H1 (cell line): ENCODE measurements around the gene MFGE8. TPM values are rescaled to one million over a fixed set of nuclear protein-coding genes. Genes with fewer than 3 reads are reported as not detected.

Experiments used
- CTCF ChIA-PET: fragments of 300-600 bp; sonication (Branson Sonifier 250); formaldehyde crosslinking; loops from one replicate; lab custom pipeline; 2021; ENCODE audit not compliant: partially characterized antibody; lab: Charles Lee
- POLR2A ChIA-PET: fragments of 300-600 bp; sonication (Branson Sonifier 250); formaldehyde crosslinking; loops from one replicate; lab custom pipeline; 2021; ENCODE audit warnings: inconsistent platforms; ENCODE audit not compliant: partially characterized antibody; lab: Charles Lee
- DNase-seq, 2 experiments: peaks; one replicate each; pipeline versions ENCODE4 v3.0.0 to v3.0.0-alpha.2; 2010 to 2022; ENCODE audit warnings: low spot score in 2 of 2, low read depth in 1 of 2, mixed read lengths in 1 of 2
- FAIRE-seq: peaks from 2 replicates; lab custom pipeline; 2011; peaks lifted over from hg19 to GRCh38; lab: Jason Lieb, UNC
- H2AFZ ChIP-seq: 2 replicates; pipeline ENCODE4 v1.8.1; 2012; ENCODE audit warnings: low read length, inconsistent platforms
- H2AK5ac ChIP-seq: 2 replicates; pipeline ENCODE4 v1.6.1; 2013; ENCODE audit warnings: low read depth, low read length
- H2BK120ac ChIP-seq: replicated peaks from 2 replicates; pipeline ENCODE3; 2013; ENCODE audit warnings: low read depth, low read length, inconsistent platforms
- H2BK12ac ChIP-seq: 2 replicates; pipeline ENCODE4 v1.6.1; 2013; ENCODE audit warnings: low read depth, low read length
- H2BK15ac ChIP-seq: 2 replicates; pipeline ENCODE4 v1.6.1; 2013; ENCODE audit warnings: low read length
- H2BK20ac ChIP-seq: 2 replicates; pipeline ENCODE4 v1.6.1; 2013; ENCODE audit warnings: low read length
- H2BK5ac ChIP-seq: 2 replicates; pipeline ENCODE4 v1.6.1; 2013; ENCODE audit warnings: low read depth, low read length
- H3K14ac ChIP-seq: 2 replicates; pipeline ENCODE4 v1.6.1; 2013; ENCODE audit warnings: inconsistent platforms; ENCODE audit not compliant: insufficient read length
- H3K18ac ChIP-seq: 2 replicates; pipeline ENCODE4 v1.6.1; 2013; ENCODE audit warnings: low read length; ENCODE audit errors: extremely low read depth
- H3K23ac ChIP-seq: 2 replicates; pipeline ENCODE4 v1.6.1; 2013; ENCODE audit warnings: inconsistent platforms; ENCODE audit not compliant: insufficient read length
- H3K23me2 ChIP-seq: 2 replicates; pipeline ENCODE4 v1.6.1; 2013; ENCODE audit warnings: low read depth, low read length
- H3K27ac ChIP-seq: 2 replicates; pipeline ENCODE4 v1.6.1; 2011; ENCODE audit warnings: low read depth, low read length, inconsistent platforms
- H3K27me3 ChIP-seq, 4 experiments: replicated peaks in 1 of 4; 1 replicate in 1 of 4; 2 replicates in 3 of 4; pipeline versions ENCODE4 v1.6.1 to v1.8.1; 2011 to 2013; ENCODE audit warnings: low read length in 3 of 4, mild to moderate bottlenecking in 3 of 4, inconsistent platforms in 2 of 4, mixed read lengths in 2 of 4, moderate library complexity in 1 of 4; ENCODE audit not compliant: control insufficient read depth in 3 of 4, insufficient read depth in 3 of 4; ENCODE audit errors: extremely low read depth in 1 of 4
- H3K36me3 ChIP-seq, 4 experiments: 2 replicates each; pipeline versions ENCODE4 v1.6.1 to v1.8.1; 2011 to 2013; ENCODE audit warnings: mild to moderate bottlenecking in 4 of 4, low read length in 3 of 4, moderate library complexity in 2 of 4, control low read depth in 1 of 4, inconsistent platforms in 1 of 4; ENCODE audit not compliant: insufficient read depth in 4 of 4, control insufficient read depth in 2 of 4
- H3K4ac ChIP-seq: replicated peaks from 2 replicates; pipeline ENCODE3; 2013; ENCODE audit warnings: low read length, low read depth, mixed read lengths, inconsistent platforms; ENCODE audit not compliant: insufficient read length
- H3K4me1 ChIP-seq, 4 experiments: replicated peaks in 1 of 4; 1 replicate in 1 of 4; 2 replicates in 3 of 4; pipeline versions ENCODE4 v1.6.1 to v1.8.1; 2011 to 2013; ENCODE audit warnings: low read length in 3 of 4, inconsistent platforms in 2 of 4, mixed read lengths in 1 of 4; ENCODE audit not compliant: insufficient read depth in 4 of 4, control insufficient read depth in 3 of 4
- H3K4me2 ChIP-seq, 2 experiments: 2 replicates each; pipeline versions ENCODE4 v1.6.1 to v1.8.1; 2011 to 2013; ENCODE audit warnings: low read depth in 2 of 2, low read length in 2 of 2, control low read depth in 1 of 2, inconsistent platforms in 1 of 2, mild to moderate bottlenecking in 1 of 2; ENCODE audit not compliant: insufficient read depth in 1 of 2
- H3K4me3 ChIP-seq, 4 experiments: fragments of 200-600, 300-600 bp in 1 of 4; sonication (generic), shearing (Covaris generic), sonication (Bioruptor Twin) in 1 of 4; 2 replicates each; pipeline versions ENCODE4 v1.5.1 to v1.8.1; 2011 to 2016; ENCODE audit warnings: low read length in 4 of 4, low read depth in 3 of 4, control low read depth in 2 of 4, inconsistent platforms in 2 of 4, mild to moderate bottlenecking in 2 of 4, mixed read lengths in 1 of 4, moderate library complexity in 1 of 4; ENCODE audit not compliant: insufficient read depth in 2 of 4; ENCODE audit errors: extremely low read depth in 1 of 4
- H3K56ac ChIP-seq: replicated peaks from 2 replicates; pipeline ENCODE3; 2013; ENCODE audit warnings: low read depth, mild to moderate bottlenecking, mixed read lengths, low read length, inconsistent platforms; ENCODE audit not compliant: insufficient read length
- H3K79me1 ChIP-seq: 2 replicates; pipeline ENCODE4 v1.6.1; 2013; ENCODE audit warnings: low read depth, low read length, control low read depth
- H3K79me2 ChIP-seq, 2 experiments: 2 replicates each; pipeline versions ENCODE4 v1.6.1 to v1.8.1; 2012 to 2013; ENCODE audit warnings: low read length in 2 of 2, mild to moderate bottlenecking in 2 of 2, inconsistent platforms in 1 of 2; ENCODE audit not compliant: insufficient read depth in 2 of 2, control insufficient read depth in 1 of 2
- H3K9ac ChIP-seq, 4 experiments: replicated peaks in 1 of 4; 1 replicate in 1 of 4; 2 replicates in 3 of 4; pipeline versions ENCODE4 v1.6.1 to v1.8.1; 2011 to 2013; ENCODE audit warnings: low read depth in 3 of 4, low read length in 3 of 4, control low read depth in 2 of 4, mild to moderate bottlenecking in 2 of 4, moderate library complexity in 2 of 4, inconsistent platforms in 1 of 4; ENCODE audit errors: extremely low read depth in 1 of 4
- H3K9me3 ChIP-seq, 2 experiments: 2 replicates each; pipeline versions ENCODE4 v1.6.1 to v1.8.1; 2012 to 2013; ENCODE audit warnings: mild to moderate bottlenecking in 2 of 2, moderate library complexity in 2 of 2, control low read depth in 1 of 2, inconsistent platforms in 1 of 2, low read depth in 1 of 2, low read length in 1 of 2, mixed read lengths in 1 of 2; ENCODE audit not compliant: insufficient read depth in 2 of 2
- H4K20me1 ChIP-seq, 2 experiments: replicated peaks in 1 of 2; 2 replicates each; pipeline versions ENCODE3 to v1.8.1; 2011 to 2013; ENCODE audit warnings: inconsistent platforms in 2 of 2, low read length in 2 of 2, mild to moderate bottlenecking in 1 of 2; ENCODE audit not compliant: insufficient read depth in 2 of 2, control insufficient read depth in 1 of 2
- H4K5ac ChIP-seq: 2 replicates; pipeline ENCODE4 v1.6.1; 2013; ENCODE audit warnings: low read length, low read depth, mixed read lengths, inconsistent platforms; ENCODE audit not compliant: insufficient read length
- H4K8ac ChIP-seq: 2 replicates; pipeline ENCODE4 v1.8.0; 2013; ENCODE audit warnings: mild to moderate bottlenecking, moderate library complexity, low read length, inconsistent platforms; ENCODE audit not compliant: insufficient read depth; ENCODE audit errors: extremely low read depth
- H4K91ac ChIP-seq: replicated peaks from 2 replicates; pipeline ENCODE3; 2013; ENCODE audit warnings: low read length, mixed read lengths, inconsistent platforms; ENCODE audit not compliant: insufficient read length
- BRCA1 ChIP-seq: IDR thresholded peaks from 2 replicates; pipeline ENCODE4 v1.6.1; 2012; ENCODE audit warnings: low read depth, low read length, improper control_type of control experiment
- CEBPB ChIP-seq: IDR thresholded peaks from 2 replicates; pipeline ENCODE4 v1.6.1; 2012; ENCODE audit warnings: low read depth, low read length
- CHD2 ChIP-seq: IDR thresholded peaks from 2 replicates; pipeline ENCODE4 v1.6.1; 2012; ENCODE audit warnings: low read length, improper control_type of control experiment
- CTBP2 ChIP-seq: IDR thresholded peaks from 2 replicates; pipeline ENCODE4 v1.7.0; 2011; ENCODE audit warnings: borderline replicate concordance, mild to moderate bottlenecking, moderate library complexity, mixed read lengths, low read length; ENCODE audit not compliant: insufficient read depth, insufficient read length
- EZH2 ChIP-seq: fragments of 200-600 bp; sonication (generic); IDR thresholded peaks from 2 replicates; pipeline ENCODE4 v1.7.1; 2012; ENCODE audit warnings: low read depth, mild to moderate bottlenecking, moderate library complexity, low read length, inconsistent platforms; ENCODE audit not compliant: severe bottlenecking
- FOSL1 ChIP-seq: IDR thresholded peaks from 2 replicates; pipeline ENCODE4 v1.6.1; 2011; ENCODE audit warnings: mild to moderate bottlenecking, low read depth, low read length, moderate library complexity; ENCODE audit not compliant: insufficient read depth
- JUN ChIP-seq: IDR thresholded peaks from 2 replicates; pipeline ENCODE4 v1.6.1; 2011; ENCODE audit warnings: low read depth, mild to moderate bottlenecking, improper control_type of control experiment, low read length
- JUND ChIP-seq: IDR thresholded peaks from 2 replicates; pipeline ENCODE4 v1.6.1; 2011; ENCODE audit warnings: mild to moderate bottlenecking, improper control_type of control experiment, low read length
- KDM4A ChIP-seq: IDR thresholded peaks from one replicate; pipeline ENCODE4 v1.7.1; 2012; ENCODE audit warnings: low read depth, mild to moderate bottlenecking, moderate library complexity, low read length, inconsistent platforms; ENCODE audit not compliant: severe bottlenecking
- POU5F1 ChIP-seq: IDR thresholded peaks from 2 replicates; pipeline ENCODE4 v1.6.1; 2011; ENCODE audit warnings: low read depth, mild to moderate bottlenecking, low read length, moderate library complexity
- SIN3A ChIP-seq, 2 experiments: IDR thresholded peaks in 1 of 2; conservative IDR thresholded peaks in 1 of 2; 2 replicates each; pipeline ENCODE4 v1.6.1; 2011 to 2012; ENCODE audit warnings: low read length in 2 of 2, improper control_type of control experiment in 1 of 2, low read depth in 1 of 2, mild to moderate bottlenecking in 1 of 2
- SP4 ChIP-seq: IDR thresholded peaks from 2 replicates; pipeline ENCODE4 v1.6.1; 2012; ENCODE audit warnings: low read length, inconsistent platforms
- WGBS, 2 experiments: shearing (Covaris generic) in 1 of 2; methylation state at CpG; one replicate each; pipeline versions ENCODE4 v1.1.6 to v1.1.7; 2013 to 2015; ENCODE audit warnings: low lambda C conversion rate in 2 of 2, mixed read lengths in 2 of 2, inconsistent platforms in 1 of 2, low coverage in 1 of 2, missing lambda C conversion rate in 1 of 2; ENCODE audit not compliant: insufficient replicate concordance in 2 of 2, insufficient coverage in 1 of 2, insufficient read length in 1 of 2; ENCODE audit errors: extremely low coverage in 1 of 2, missing lambda C conversion rate in 1 of 2; 5-methylcytosine and 5-hydroxymethylcytosine counted together
- polyA plus RNA-seq, 7 experiments: library from polyadenylated mRNA; depleted of rRNA in 3 of 7; stranded (reverse) in 5 of 7; unstranded in 2 of 7; fragments of >200 nt in 5 of 7; fragments of 200-250 nt in 2 of 7; gene quantifications; 1 replicate in 5 of 7; 2 replicates in 1 of 7; 4 replicates in 1 of 7; pipeline versions ENCODE4 v1.2.1 to v1.2.3, GENCODE V29; 2011 to 2013; ENCODE audit warnings: missing spikeins in 2 of 7, mixed read lengths in 2 of 7
- total RNA-seq: library from RNA; stranded (reverse); fragmentation: NEBNext Ultra II Directional; extraction: Animal tissue kit (Norgen Biotek cat#: 25700); gene quantifications from 2 replicates; pipeline ENCODE4 v1.2.1, GENCODE V29; 2021

MFGE8 gene
- total and polyA plus RNA-seq, 2 of the 8 experiments (the other 6 are each of a cell fraction or from before 2014, with no cell fraction given), result 1,237 to 2,117 TPM

GRCh38 chr15:88932875-88933330 is 19.7 kb upstream of the MFGE8 start:
- H2BK12ac ChIP-seq, result no peak overlapping the region
- H4K8ac ChIP-seq, result no peak overlapping the region
- no peaks in the 10 kb centered on the region for H4K20me1 ChIP-seq
- no peak overlapping the region for H2BK20ac ChIP-seq
- H3K4me1 ChIP-seq, result peaks cover 0 to 3% (median 0%) of the 10 kb centered on the region in 4 experiments; a peak in 2 of 7 replicates
- no peak overlapping the region for H3K4ac ChIP-seq
- no peak overlapping the region for H3K23ac ChIP-seq
- H3K4me2 ChIP-seq, result no peak overlapping the region
- H2AK5ac ChIP-seq, result no peak overlapping the region
- no peaks in the 10 kb centered on the region for H3K79me2 ChIP-seq
- no peaks in the 10 kb centered on the region for H3K79me1 ChIP-seq
- DNase-seq, result peak in 1 of 2 experiments; percentile 29
- no peak overlapping the region for H3K27ac ChIP-seq
- POLR2A ChIA-PET, result interaction anchor here (0.6 kb wide), 1 partner anchor 30 kb away, joined by 3 read pairs; no protein-coding TSS in a partner anchor
- peaks cover 0 to 4% (median 0%) of the 10 kb centered on the region in 4 experiments; a peak in 2 of 8 replicates for H3K36me3 ChIP-seq
- H3K27me3 ChIP-seq, result no peaks in the 10 kb centered on the region
- H4K91ac ChIP-seq, result no peak overlapping the region
- H3K18ac ChIP-seq, result no peak overlapping the region
- H3K56ac ChIP-seq, result no peak overlapping the region
- TF ChIP-seq EZH2 (no peak), CTBP2 (no peak), BRCA1 (no peak), FOSL1 (no peak), SIN3A (conservative IDR thresholded peaks at IDR 0.05 in 1 of 2, IDR thresholded peaks at IDR 0.05 in 1 of 2; ENCODE audit: low read depth in 1 of 2, low read length in 2 of 2) (no peak), CHD2 (no peak), CEBPB (no peak), JUND (no peak), KDM4A (no peak), JUN (no peak), POU5F1 (no peak), SP4 (no peak)
- TF ChIP-seq, all 59 proteins: peak for 0
- Histone ChIP-seq H2AFZ (no peak overlapping the region), H3K14ac (no peak overlapping the region), H2BK5ac (no peak overlapping the region), H3K4me3 (no peak overlapping the region), H3K9ac (no peak overlapping the region), H3K9me3 (peaks cover 6 to 23% of the 10 kb centered on the region in 2 experiments; a peak in 3 of 4 replicates), H3K23me2 (no peaks in the 10 kb centered on the region), H4K5ac (no peak overlapping the region), H2BK15ac (no peak overlapping the region), H2BK120ac (peak overlapping the region; percentile 86)
- FAIRE-seq, result no peak
- 89% methylated on average over 1 of the region's 1 CpG; no CpG with 5 or more reads in 1 of the 2 experiments for WGBS, 2 experiments
- CTCF ChIA-PET, result interaction anchor here (1.0 kb wide), 1 partner anchor 28 kb away, joined by 3 read pairs; no protein-coding TSS in a partner anchor
